ENCODE results near the gene MRGPRD.
"Not testable (repeated sequence)": the region's sequence is repeated elsewhere in the genome, so short reads cannot be mapped to it uniquely, and the experiment has no call there.

Gene MRGPRD

DNA sequence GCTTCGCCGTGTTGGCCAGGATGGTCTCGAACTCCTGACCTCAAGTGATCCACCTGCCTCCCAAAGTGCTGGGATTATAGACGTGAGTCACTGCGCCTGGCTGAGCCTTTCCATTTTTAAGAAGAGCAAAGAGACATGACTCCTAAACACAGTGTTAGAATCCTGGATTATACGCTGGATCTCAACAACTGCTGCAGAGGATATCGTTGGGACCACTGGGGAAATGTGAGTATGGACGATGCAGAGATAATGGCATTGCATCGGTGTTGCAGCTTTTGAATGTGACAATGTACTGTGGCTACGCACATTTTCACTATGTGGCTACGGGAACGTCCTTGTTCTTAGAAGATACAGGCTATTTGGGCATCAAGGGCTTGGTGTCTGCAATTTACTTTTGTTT lies 26.0 kb upstream of the MRGPRD start:
- DNase-seq (ENCODE audit: extremely low read depth in 1 of 2, low read depth in 1 of 2): no peak

DNA sequence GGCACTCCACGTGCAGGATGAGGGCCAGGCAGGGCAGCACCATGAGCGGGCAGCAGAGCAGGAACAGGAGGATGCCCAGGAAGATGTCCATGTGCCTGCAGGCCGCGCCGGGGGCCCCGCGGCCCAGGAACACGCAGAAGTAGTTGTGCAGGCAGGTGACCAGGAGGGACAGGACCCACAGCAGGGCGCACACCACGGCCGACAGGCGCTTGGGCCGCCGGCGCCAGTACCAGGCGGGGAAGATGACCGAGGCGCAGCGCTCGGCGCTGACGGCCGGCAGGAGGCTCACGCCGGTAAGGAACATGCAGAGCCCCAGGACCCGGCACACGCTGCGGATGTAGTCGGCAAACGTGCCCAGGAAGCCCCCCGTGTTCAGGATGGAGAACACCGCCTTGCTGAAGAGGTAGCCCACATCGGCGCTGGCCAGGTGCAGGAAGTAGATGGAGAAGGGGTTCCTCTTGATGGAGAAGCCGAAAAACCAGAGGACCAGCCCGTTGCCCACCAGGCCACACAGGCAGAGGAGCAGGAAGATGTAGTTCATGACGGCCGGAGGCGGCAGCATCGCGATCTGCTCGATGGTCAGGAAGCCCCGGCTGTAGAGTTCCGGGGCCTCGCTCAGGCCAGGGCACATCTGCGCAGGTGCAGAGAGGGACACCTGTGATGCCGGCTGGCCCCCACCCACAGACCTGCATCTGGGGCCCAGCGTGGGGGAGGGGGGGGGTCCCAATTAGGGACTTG lies 25.0 kb upstream of the MRGPRD start:
- DNase-seq (ENCODE audit: extremely low read depth in 1 of 2, low read depth in 1 of 2): no peak

DNA sequence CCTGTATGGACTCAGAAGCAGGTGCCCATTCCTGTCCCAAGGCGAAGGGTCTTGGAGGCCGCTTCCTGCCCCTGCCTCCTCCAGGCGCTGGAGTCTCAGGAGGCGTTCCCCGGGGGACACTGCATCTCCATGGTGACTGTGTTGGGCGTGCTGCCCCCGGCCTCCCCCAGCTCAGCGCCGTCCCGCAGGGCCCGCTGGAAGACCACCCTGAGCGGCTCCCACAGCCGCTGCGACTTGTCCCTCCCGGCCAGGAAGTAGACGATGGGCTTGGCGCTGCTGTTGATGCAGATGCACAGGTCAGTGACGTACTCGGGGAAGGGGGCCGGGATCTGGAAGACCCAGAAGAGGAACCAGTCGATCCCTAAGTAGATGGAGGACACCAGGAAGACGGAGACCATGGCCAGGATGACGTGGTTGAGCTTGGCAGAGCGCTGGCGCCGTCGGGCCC lies 24.4 kb upstream of the MRGPRD start:
- no peak for DNase-seq (ENCODE audit: extremely low read depth in 1 of 2, low read depth in 1 of 2)

DNA sequence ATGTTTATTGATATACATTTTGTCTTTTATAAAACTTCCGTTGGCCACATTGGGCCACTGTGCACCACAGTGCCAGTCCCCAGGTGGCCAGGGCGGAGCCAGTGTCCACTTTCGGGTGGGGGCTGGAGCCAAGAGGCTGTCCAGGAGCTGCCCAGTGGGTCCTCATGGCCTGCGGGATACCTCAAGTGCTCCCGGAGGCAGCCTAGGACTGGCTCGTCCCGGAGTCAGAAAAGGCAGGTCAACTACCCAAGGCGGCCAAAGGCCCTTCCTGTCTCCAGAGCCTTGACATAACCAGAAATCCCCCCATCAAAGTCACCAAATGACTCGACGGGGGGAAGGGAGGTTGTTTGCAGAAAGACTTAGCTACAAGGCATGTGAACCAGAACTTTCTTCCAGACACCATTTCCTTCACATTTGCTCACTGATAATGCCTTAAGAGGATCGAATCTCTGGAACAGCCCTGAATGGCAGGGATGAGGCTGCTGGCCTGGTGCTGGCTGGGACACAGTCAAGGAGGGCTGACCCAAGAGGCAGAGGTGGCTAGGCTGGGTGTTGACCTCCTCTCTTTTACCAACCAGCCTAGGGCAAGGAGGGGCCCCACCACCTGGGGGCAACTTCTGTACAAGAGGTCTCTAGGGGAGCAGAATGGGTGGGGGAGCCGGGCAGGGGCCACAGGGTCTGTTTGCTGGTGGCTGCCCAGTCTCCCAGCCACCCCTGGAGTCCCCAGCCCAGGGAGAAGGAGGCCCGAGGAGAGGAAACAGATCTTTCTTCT lies 23.8 kb upstream of the MRGPRD start:
- no peak for DNase-seq (ENCODE audit: extremely low read depth in 1 of 2, low read depth in 1 of 2)

DNA sequence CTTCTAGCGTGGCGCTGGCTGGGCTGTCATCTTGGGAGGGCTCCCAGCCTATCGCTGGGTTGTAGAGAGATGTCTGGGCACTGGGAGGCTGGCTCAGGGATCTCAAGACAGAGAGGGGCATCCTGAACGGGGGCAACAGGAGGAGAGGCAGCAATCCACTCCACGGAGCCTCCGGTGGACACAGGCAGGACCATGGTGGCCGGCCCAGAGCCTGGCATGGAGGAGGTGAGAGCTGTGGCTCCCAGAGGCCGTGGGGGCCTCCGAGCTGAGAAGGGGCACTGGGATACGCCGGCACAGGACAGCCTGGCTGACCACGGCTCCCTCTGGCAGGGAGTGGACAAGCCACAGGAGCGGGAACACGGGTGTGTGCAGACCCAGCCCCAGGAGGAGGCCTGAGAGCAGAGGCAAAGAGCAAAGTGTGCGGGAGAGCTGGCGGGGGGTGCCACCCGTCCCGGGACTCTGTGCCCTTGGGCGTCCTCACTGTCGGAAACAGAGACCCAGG lies 23.1 kb upstream of the MRGPRD start:
- no peak for DNase-seq (ENCODE audit: extremely low read depth in 1 of 2, low read depth in 1 of 2)

DNA sequence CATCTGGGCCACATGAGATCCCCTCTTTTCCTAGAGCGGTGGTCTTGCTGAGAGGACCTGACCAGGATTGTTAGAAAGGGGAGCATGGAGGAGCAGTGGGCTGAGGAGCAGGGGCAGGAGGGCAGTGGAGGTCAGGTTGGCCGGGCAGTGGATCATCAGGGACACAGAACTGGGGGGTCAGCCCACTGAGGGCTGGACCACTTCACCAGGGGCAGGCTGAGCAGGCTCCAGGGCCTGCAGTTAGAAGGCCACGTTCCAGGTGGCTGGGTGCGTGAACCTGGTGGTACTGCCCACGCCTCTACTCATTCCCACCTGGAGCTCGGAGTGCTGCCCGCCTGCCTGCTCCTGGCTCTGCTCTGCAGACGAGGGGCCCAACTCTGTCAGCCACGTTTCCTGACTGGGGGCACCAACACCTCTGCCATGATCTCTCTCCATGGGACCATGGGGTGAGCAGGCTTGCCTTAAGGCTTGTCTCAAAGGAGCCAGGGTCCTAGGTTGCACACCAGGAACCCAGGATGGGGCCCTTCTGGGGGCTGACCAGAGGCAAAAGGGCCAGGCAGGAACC lies 22.6 kb upstream of the MRGPRD start:
- no peak for DNase-seq (ENCODE audit: extremely low read depth in 1 of 2, low read depth in 1 of 2)

DNA sequence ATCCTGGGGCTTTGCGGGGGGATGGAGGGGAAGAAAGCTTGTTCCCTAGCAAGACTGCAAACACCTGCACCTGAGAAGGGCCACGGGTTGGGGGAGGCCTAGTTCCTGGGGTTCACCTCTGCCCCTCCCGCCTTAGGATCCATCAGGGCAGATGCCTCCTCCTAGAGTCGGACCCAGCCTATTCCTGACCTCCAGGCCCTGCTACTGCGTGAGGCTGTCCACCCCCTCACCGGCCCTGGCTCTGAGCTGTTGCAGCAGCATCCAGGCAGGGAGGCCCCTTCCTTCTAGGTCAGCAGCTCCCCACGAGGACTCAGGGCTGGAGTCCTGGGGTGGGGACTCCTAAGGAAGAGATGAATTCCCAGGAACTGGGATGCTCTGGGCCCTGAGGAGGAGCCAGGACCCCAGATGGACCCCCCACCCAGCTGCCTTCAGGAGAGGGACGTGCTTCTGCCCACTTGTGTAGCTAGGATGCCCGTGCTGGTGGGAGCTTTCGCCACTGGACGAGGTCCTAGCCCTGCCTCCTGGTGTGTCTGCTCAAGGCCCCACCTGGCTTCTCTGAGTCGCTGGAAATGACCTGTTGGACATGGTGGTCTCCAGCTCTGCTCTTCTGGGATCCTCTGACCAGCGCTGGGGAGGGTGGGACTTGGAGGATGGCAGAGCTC lies 21.9 kb upstream of the MRGPRD start:
- no peak for DNase-seq (ENCODE audit: extremely low read depth in 1 of 2, low read depth in 1 of 2)

DNA sequence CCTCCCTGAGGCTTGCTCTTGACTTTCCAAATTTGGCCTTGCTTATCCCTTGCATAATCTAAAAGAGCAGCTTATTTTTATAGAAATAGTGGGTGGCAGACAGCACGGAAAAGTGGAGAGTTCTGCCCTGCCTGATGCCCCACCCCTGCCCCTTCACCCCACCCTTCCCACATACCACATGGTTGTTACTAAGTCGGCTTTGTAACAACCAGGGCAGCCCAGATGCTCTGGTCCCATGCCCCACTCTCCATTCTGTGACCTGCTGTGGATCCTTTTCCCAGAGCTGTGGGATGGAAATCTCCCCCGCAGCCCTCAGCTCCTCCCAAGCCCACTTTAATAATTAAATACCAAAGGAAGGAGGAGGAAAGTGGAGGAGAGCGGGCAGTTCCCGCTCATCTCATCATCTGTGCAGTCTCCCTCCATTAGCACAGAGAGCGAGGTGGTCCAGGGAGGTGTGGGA lies 21.4 kb upstream of the MRGPRD start:
- no peak for DNase-seq (ENCODE audit: extremely low read depth in 1 of 2, low read depth in 1 of 2)

DNA sequence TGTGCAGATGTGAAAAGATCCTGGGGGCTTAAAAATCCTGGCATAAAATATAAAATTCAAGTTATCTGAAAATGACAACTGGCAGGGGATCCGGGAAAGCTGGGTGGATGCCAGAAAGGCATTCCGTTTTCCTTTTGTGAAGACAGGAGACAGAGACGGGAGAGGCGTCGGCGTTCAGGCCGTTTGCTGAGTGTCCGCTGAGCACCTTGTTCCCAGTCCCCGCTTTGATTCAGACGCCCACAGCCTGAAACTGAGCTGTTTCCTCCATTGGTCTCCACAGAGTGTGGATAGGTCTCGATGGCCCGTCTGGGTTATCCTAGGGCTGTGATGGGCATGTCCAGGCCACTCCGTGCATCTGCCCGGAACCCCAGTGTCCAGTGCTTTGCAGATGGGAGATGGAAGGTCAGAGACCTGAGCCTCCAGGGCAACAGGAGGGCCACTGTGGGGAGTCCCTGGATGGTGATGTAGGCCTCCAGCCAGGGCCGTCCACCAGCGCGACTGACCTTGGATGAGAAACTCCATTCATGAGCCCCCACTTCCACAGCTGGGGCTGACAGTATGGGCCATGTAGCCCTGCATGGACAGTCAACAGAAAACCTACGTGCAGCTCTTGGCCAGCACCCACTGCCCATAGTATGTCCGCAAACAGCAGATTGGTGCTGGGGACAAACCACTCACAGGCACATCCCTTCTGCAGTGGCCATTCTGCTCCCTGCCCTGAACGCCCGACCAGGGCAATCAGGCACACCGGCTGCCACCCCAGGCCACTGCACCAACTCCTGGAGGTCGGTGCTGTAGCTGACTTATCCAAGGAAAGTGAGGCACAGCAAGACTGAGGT lies 20.7 kb upstream of the MRGPRD start:
- DNase-seq (ENCODE audit: extremely low read depth in 1 of 2, low read depth in 1 of 2): no peak

DNA sequence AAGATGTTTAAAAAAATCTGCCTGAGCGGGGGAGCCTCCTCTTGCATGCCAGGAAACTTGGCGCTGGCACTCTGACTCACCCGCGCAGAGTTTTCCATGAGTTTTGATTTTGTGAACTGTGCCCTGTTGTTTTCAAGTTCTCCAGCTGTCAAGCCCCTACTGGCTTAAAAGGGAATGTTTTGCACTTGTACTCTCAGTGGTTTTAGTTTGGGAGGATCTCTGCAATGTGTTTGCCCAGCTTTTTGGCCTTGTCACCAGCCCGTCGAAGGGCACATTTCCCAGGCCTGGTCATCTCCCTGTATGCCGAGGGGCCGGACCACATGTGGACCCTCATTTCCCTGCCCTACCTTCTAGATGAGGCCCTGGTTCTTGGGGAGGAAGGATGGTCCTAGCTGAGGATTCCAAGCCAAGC lies 20.1 kb upstream of the MRGPRD start:
- DNase-seq (ENCODE audit: extremely low read depth in 1 of 2, low read depth in 1 of 2): no peak

DNA sequence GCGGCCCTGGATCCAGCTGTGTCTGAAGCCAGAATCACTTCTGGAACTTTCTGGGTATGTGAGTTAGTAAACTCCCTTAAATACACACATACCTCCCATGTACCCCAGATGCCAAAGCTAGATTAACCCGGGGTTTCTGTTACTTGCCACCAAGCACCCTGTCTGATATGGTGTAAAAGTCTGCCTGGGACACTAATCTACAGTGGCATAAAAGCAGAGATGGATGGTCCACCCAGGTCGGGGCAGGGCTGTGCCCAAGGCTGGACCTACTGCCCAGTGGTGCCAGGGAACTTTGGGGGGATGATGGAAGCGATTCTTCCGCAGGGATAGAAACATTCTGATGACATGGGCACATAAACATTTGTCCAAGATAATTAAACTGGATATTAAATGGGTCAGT lies 19.6 kb upstream of the MRGPRD start:
- no peak for DNase-seq (ENCODE audit: extremely low read depth in 1 of 2, low read depth in 1 of 2)

DNA sequence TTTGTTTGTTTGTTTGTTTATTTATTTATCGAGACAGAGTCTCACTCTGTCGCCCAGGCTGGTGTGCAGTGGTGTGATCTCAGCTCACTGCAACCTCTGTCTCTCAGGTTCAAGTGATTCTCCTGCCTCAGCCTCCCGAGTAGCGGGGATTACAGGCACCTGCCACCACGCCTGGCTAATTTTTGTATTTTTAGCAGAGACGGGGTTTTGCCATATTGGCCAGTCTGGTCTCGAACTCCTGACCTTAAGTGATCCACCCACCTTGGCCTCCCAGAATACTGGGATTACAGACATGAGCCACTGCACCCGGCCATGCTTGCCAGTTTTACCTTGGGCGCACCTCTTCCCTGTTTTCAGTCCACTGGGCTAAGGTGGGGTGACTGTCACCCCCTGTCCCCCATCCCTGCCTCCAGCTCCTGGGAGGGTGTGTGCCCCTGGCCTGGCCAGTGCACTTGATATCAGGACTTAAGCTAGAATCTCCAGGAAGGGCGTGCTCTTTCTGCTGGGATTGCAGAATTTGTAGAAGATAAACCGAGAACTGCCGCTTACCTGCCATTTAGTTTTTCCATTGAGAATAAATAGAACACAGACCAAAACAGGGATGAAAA lies 19.1 kb upstream of the MRGPRD start:
- not testable (repeated sequence) for DNase-seq (ENCODE audit: extremely low read depth in 1 of 2, low read depth in 1 of 2)

DNA sequence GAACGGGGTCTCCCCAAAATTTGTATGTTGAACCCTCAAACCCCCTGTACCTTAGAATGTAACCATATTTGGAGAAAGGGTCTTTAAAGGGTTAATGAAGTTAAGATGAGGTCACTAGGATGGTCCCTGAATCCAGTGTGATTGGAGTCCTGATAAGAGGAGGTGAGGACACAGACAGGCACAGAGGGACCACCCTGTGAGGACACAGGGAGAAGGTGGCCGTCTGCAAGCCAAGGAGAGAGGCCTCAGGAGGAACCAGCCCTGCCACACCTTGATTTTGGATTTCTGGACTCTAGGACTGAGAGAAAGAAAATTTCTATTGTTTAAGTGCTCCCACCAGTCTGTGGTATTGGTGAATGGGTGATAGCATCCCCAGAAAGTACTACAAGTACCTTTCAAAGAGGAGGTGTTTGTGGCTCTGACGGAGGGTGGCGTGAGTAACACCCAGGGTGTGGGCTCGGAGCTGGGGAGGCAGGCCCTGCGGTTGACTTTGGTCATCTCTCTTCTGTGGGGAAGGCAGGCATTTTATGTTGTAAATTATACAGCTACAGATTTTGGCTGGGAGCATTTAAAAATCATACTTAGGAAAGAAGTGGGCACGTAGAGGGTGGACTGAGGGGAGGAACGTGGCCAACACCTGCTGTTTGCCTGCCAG lies 18.4 kb upstream of the MRGPRD start:
- no peak for DNase-seq (ENCODE audit: extremely low read depth in 1 of 2, low read depth in 1 of 2)

DNA sequence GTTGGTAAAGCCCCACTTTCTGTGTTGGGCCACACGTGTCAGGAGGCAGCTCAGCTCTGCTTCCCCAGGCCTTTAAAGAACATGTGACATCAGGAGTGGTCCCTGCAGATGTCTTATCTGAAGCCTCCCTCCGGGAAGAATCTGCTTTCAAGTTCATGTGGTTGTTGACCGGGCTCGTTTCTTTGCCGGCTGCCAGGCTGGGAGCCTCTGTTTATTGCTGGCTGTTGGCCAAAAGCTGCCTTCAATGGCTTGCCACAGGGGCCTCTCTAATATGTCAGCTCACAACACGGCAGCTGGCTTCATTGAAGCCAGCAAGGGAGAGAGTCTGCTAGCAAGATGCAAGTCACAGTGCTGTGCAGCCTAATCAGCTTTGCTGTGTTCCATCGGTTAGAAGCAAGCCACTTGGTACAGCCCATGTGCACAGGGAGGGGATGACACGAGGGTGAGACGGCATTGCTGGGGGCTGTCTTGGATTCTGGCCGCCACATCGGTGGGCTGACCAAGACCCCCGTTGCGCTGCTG lies 17.7 kb upstream of the MRGPRD start:
- DNase-seq (ENCODE audit: extremely low read depth in 1 of 2, low read depth in 1 of 2): no peak

DNA sequence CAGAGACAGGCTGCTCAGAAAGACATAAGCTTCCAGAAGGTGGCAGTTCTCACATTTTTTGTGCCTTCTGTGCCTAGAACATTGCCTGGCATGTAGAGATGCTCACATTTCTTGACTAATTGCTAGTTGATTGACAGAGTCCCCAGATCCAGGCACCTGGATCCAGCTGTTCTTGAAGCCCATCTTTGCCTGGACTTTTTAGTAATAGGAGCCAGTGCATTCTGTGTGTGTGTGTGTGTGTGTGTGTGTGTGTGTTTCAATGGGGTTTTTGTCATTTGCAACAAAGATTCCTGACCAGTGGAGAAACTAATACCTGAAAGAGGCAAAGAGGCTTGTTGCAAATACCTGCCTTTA lies 17.2 kb upstream of the MRGPRD start:
- DNase-seq (ENCODE audit: extremely low read depth in 1 of 2, low read depth in 1 of 2): no peak

DNA sequence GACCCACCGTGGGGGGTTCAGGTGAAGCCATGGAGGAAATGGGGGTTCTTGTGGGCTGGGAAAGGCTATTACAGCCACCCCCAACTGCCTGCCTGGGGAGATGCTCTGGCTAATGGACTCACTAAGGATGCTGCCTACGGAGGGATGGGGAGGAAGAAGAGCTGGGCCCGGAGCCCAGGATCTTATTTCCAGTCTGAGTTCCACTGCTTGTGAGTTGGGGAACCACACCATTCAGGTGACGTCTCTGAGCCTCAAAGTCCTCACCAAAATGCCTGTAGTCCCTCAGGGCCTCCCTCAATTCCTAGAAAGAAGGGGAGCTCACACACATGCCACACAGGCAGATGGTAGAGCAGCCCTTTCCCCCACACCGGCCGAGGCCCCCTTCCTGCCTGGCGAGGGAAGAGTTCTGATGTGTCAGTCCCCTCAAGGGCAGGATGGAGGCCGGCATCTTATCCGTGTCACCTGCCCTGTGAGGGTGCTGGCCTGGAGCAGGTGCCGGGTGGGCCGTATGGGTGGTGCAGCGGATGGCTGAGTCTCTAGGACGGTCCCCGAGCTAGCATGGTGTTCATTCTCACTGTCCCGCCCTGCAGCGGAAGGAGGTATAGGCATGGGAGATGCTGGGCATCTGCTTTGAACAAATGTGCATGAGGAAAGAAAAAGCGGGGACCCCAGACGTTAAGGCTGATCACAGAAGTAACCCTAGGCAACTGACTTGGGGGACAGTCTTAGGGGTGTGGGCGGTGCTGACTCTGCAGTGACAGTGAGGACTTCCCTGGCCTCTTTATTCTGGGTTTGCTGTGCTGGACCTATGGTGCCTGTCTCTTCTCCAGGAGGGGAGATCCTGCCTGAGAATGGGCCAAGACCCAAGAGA lies 16.6 kb upstream of the MRGPRD start:
- DNase-seq (ENCODE audit: extremely low read depth in 1 of 2, low read depth in 1 of 2): no peak

DNA sequence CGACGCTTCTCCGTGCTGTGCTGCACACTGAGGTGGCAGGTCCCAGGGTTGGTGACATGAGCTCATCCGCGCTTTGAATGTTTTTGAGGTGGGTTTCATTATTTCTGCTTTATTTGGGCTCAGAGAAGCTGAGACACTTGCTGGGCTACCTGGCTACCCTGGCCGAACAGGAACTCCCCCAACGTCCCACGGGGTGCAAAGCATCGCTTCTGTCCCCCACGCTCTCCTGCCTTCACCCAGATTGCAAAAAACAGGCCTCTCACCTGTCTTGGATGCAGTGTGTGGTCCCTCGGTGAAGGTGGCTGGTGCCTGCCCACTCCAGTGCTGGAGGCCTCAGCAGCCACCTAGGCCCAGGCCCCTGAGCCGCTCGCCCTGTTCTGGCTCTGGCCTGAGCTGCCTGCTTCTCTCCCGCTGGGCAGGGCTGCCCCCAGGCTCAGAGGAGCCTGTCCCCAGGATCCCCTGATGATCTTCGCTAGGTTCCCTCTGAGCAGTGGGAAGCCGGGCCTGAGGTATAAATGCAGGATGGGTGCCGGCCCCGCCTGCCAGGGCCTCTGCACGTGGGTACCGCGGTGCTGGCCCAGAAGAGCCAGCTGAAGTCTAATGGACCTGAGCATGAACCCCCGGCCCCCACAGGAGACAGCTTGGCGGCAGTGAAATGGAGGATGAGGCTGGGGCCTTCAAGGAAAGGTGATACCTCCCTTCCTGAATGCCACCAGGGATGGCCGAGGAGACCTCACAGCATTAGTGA lies 15.8 kb upstream of the MRGPRD start:
- DNase-seq (ENCODE audit: extremely low read depth in 1 of 2, low read depth in 1 of 2): no peak

DNA sequence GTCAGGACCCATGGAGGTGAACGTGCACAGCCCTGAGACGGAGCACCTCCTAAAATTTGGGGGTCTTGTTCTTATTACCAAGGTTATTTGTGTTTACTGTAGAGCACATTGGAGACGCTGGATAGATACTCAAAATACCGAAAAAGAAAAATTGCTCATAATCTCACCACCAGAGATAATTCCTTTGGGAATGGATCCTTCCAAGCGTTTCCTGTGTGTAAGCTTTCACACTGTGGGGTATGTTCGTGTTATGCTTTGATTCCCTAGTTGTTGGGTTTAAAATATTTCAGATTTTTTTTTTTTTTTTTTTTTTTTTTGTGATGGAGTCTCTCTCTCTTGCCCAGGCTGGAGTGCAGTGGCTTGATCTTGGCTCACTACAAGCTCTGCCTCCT lies 14.1 kb upstream of the MRGPRD start:
- no peak for DNase-seq (ENCODE audit: extremely low read depth in 1 of 2, low read depth in 1 of 2)
